Endothelial cell of umbilical vein (primary cell): ENCODE results near the gene MPC1L. TPM values are rescaled to one million over a fixed set of nuclear protein-coding genes. Genes with fewer than 3 reads are reported as not detected.

Experiments
- BruUV-seq: library from RNA; stranded (reverse); fragments of 400-500 nt; replicated peaks from 2 replicates; lab custom pipeline; 2021; lab: Mats Ljungman, UMichigan
- CTCF ChIA-PET: fragments of 300-600, 350-600 bp; sonication (Branson Sonifier 250); formaldehyde crosslinking; loops from one replicate; lab custom pipeline; 2021; ENCODE audit warnings: antibody characterized with exemption, inconsistent platforms; lab: Charles Lee
- POLR2A ChIA-PET: fragments of 300-600, 350-600 bp; sonication (Branson Sonifier 250); formaldehyde crosslinking; loops from one replicate; lab custom pipeline; 2021; ENCODE audit warnings: antibody characterized with exemption, inconsistent platforms; lab: Charles Lee
- DNase-seq: peaks from one replicate; pipeline ENCODE4 v3.0.0-alpha.2; 2011; ENCODE audit warnings: low read depth, low spot score
- FAIRE-seq: peaks from 2 replicates; lab custom pipeline; 2011; peaks lifted over from hg19 to GRCh38; lab: Jason Lieb, UNC
- H2AFZ ChIP-seq: 2 replicates; pipeline ENCODE4 v1.6.0; 2012; ENCODE audit warnings: low read depth, low read length, control low read depth, inconsistent platforms
- H3K27ac ChIP-seq: 2 replicates; pipeline ENCODE4 v1.5.1; 2011; ENCODE audit warnings: low read depth, mild to moderate bottlenecking, control low read depth, low read length, moderate library complexity; ENCODE audit not compliant: insufficient read depth
- H3K27me3 ChIP-seq, 2 experiments: 2 replicates each; pipeline versions ENCODE4 v1.6.0 to v1.6.1; 2011; ENCODE audit warnings: low read length in 2 of 2, mixed read lengths in 1 of 2; ENCODE audit not compliant: control insufficient read depth in 2 of 2, insufficient read depth in 2 of 2
- H3K36me3 ChIP-seq, 2 experiments: 2 replicates in 1 of 2; 3 replicates in 1 of 2; pipeline ENCODE4 v1.5.1; 2011; ENCODE audit warnings: low read length in 2 of 2, mild to moderate bottlenecking in 1 of 2, moderate library complexity in 1 of 2; ENCODE audit not compliant: control insufficient read depth in 2 of 2, insufficient read depth in 2 of 2; ENCODE audit errors: extremely low read depth in 1 of 2
- H3K4me1 ChIP-seq: 3 replicates; pipeline ENCODE4 v1.5.1; 2011; ENCODE audit warnings: mild to moderate bottlenecking, low read length; ENCODE audit not compliant: control insufficient read depth, insufficient read depth; ENCODE audit errors: extremely low read depth
- H3K4me2 ChIP-seq: 2 replicates; pipeline ENCODE4 v1.6.1; 2011; ENCODE audit warnings: low read length, control low read depth, mixed read lengths; ENCODE audit not compliant: insufficient read depth
- H3K4me3 ChIP-seq, 3 experiments: fragments of 200-600 bp in 1 of 3; sonication (generic), shearing (Covaris generic) in 1 of 3; replicated peaks in 1 of 3; 2 replicates each; pipeline ENCODE4 v1.5.1; 2011 to 2016; ENCODE audit warnings: control low read depth in 3 of 3, low read length in 3 of 3, mild to moderate bottlenecking in 2 of 3, inconsistent platforms in 1 of 3, low read depth in 1 of 3, moderate library complexity in 1 of 3; ENCODE audit not compliant: insufficient read depth in 1 of 3
- H3K79me2 ChIP-seq: 2 replicates; pipeline ENCODE4 v1.6.0; 2012; ENCODE audit warnings: low read length, inconsistent platforms; ENCODE audit not compliant: control insufficient read depth, insufficient read depth
- H3K9ac ChIP-seq: replicated peaks from 2 replicates; pipeline ENCODE3; 2011; ENCODE audit warnings: low read length, control low read depth; ENCODE audit not compliant: insufficient read depth; ENCODE audit errors: extremely low read depth
- H3K9me1 ChIP-seq: replicated peaks from 3 replicates; pipeline ENCODE4 v1.6.0; 2011; ENCODE audit warnings: mild to moderate bottlenecking, low read length; ENCODE audit not compliant: control insufficient read depth, insufficient read depth; ENCODE audit errors: extremely low read depth
- H3K9me3 ChIP-seq: replicated peaks from 2 replicates; pipeline ENCODE4 v1.5.1; 2012; ENCODE audit warnings: low read length, inconsistent platforms; ENCODE audit not compliant: control insufficient read depth, insufficient read depth
- H4K20me1 ChIP-seq: replicated peaks from 2 replicates; pipeline ENCODE3; 2011; ENCODE audit warnings: mild to moderate bottlenecking, low read length; ENCODE audit not compliant: control insufficient read depth, insufficient read depth; ENCODE audit errors: extremely low read depth
- EZH2 ChIP-seq: IDR thresholded peaks from 2 replicates; pipeline ENCODE4 v1.6.1; 2012; ENCODE audit warnings: borderline replicate concordance, low read depth, mild to moderate bottlenecking, moderate library complexity, low read length, inconsistent platforms; ENCODE audit not compliant: severe bottlenecking
- FOS ChIP-seq: IDR thresholded peaks from 2 replicates; pipeline ENCODE4 v1.6.1; 2011; ENCODE audit warnings: mild to moderate bottlenecking, low read length, moderate library complexity, borderline replicate concordance; ENCODE audit not compliant: insufficient read depth
- GATA2 ChIP-seq: IDR thresholded peaks from 2 replicates; pipeline ENCODE4 v1.7.0; 2011; ENCODE audit warnings: low read depth, mild to moderate bottlenecking, moderate library complexity, mixed read lengths, low read length; ENCODE audit not compliant: insufficient read length, insufficient read depth
- JUN ChIP-seq: IDR thresholded peaks from 2 replicates; pipeline ENCODE4 v1.6.1; 2011; ENCODE audit warnings: borderline replicate concordance, low read depth; ENCODE audit not compliant: insufficient read length, insufficient read depth
- MYC ChIP-seq: IDR thresholded peaks from one replicate; pipeline ENCODE4 v1.6.1; 2011; ENCODE audit warnings: mild to moderate bottlenecking, low read depth, low read length
- POLR2A ChIP-seq: IDR thresholded peaks from 2 replicates; pipeline ENCODE4 v1.6.1; 2012; ENCODE audit warnings: low read depth, mild to moderate bottlenecking, control low read depth, low read length
- POLR2AphosphoS5 ChIP-seq: IDR thresholded peaks from 2 replicates; pipeline ENCODE4 v1.6.1; 2012; ENCODE audit warnings: low read depth, mild to moderate bottlenecking, control low read depth, low read length, moderate library complexity; ENCODE audit not compliant: insufficient read depth
- dilution Hi-C: fragments of 300-500 bp; cut with MboI; formaldehyde crosslinking; loops from one replicate; pipeline ENCODE4 v1.15.0; 2019; ENCODE audit warnings: low sequenced_read_pairs; ENCODE audit not compliant: extremely low pct_ligation_motif_present
- intact Hi-C: fragments of 100-400 bp; cut with micrococcal nuclease; formaldehyde crosslinking; loops from one replicate; pipeline ENCODE4 v1.10.0; 2022
- polyA plus RNA-seq, 4 experiments: library from polyadenylated mRNA; depleted of rRNA in 3 of 4; stranded (reverse) in 3 of 4; unstranded in 1 of 4; fragments of >200 nt; gene quantifications; 2 replicates each; pipeline versions ENCODE4 v1.2.1 to v1.2.3, GENCODE V29; 2011 to 2012; ENCODE audit warnings: missing spikeins in 1 of 4
- total RNA-seq: library from RNA; stranded (reverse); gene quantifications from 2 replicates; pipeline ENCODE4 v1.2.3, GENCODE V29; 2021
- TF ChIP-seq, protein P1 (sequence below): IDR thresholded peaks from 2 replicates; pipeline ENCODE4 v1.6.1; 2011; ENCODE audit not compliant: insufficient read depth, insufficient read length
- TF ChIP-seq, protein P2 (sequence below), 2 donors: IDR thresholded peaks; 1 replicate in 1 of 2; 2 replicates in 1 of 2; pipeline ENCODE4 v1.5.1; 2011; ENCODE audit warnings: low read length in 2 of 2, mild to moderate bottlenecking in 2 of 2, moderate library complexity in 2 of 2, control low read depth in 1 of 2, inconsistent platforms in 1 of 2, low read depth in 1 of 2; ENCODE audit not compliant: insufficient read depth in 1 of 2; ENCODE audit errors: extremely low read depth in 1 of 2

The MPC1L gene
- total and polyA plus RNA-seq, 2 donors (not counting 3 experiments of a cell fraction or from before 2014, with no cell fraction given) = 0.19 TPM; not detected in 1

DNA sequence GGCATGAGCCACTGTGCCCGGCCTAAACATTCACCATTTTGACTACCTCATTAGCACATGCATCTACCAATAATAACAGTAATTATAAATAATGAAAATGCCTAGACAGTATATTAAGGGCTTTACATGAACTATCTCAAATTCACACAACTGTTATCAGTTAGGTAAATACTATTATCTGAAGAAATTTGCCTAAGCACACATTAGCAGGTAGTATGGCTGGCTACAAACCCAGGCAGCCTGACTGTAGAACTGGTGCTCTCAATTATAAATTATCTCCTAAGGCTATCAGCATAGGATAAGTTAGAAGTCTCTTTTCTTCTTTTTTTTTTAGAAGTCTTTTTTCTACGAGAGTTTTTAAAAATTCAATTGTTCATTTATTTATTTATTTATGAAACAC lies 38.3 kb downstream of the MPC1L start:
- no peaks in the 10 kb centered on the region for H3K27me3 ChIP-seq
- H2AFZ ChIP-seq = no peak overlapping the region
- no peak overlapping the region for H3K4me2 ChIP-seq
- FAIRE-seq = no peak
- intact Hi-C loops = no loop called here
- BruUV-seq = no TSS peak
- ChIA-PET POLR2A (no interaction called here), CTCF (no interaction called here)
- peaks cover 3 to 10% of the 10 kb centered on the region in 2 experiments for H3K36me3 ChIP-seq
- H4K20me1 ChIP-seq = no peaks in the 10 kb centered on the region
- no peaks in the 10 kb centered on the region for H3K79me2 ChIP-seq
- H3K4me3 ChIP-seq = no peak overlapping the region
- dilution Hi-C loops = no loop called here
- H3K9me3 ChIP-seq = no peaks in the 10 kb centered on the region
- H3K27ac ChIP-seq = no peak overlapping the region
- H3K4me1 ChIP-seq = no peaks in the 10 kb centered on the region
- no peaks in the 10 kb centered on the region for H3K9me1 ChIP-seq
- TF ChIP-seq POLR2AphosphoS5 (no peak), GATA2 (no peak), EZH2 (no peak), POLR2A (no peak), MYC (no peak), FOS (no peak), JUN (no peak)
- TF ChIP-seq, protein P1, sequence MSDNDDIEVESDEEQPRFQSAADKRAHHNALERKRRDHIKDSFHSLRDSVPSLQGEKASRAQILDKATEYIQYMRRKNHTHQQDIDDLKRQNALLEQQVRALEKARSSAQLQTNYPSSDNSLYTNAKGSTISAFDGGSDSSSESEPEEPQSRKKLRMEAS = no peak
- TF ChIP-seq, protein P2, sequence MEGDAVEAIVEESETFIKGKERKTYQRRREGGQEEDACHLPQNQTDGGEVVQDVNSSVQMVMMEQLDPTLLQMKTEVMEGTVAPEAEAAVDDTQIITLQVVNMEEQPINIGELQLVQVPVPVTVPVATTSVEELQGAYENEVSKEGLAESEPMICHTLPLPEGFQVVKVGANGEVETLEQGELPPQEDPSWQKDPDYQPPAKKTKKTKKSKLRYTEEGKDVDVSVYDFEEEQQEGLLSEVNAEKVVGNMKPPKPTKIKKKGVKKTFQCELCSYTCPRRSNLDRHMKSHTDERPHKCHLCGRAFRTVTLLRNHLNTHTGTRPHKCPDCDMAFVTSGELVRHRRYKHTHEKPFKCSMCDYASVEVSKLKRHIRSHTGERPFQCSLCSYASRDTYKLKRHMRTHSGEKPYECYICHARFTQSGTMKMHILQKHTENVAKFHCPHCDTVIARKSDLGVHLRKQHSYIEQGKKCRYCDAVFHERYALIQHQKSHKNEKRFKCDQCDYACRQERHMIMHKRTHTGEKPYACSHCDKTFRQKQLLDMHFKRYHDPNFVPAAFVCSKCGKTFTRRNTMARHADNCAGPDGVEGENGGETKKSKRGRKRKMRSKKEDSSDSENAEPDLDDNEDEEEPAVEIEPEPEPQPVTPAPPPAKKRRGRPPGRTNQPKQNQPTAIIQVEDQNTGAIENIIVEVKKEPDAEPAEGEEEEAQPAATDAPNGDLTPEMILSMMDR (IDR thresholded peaks at IDR 0.05; ENCODE audit: extremely low read depth in 1 of 2, insufficient read depth in 1 of 2, low read depth in 1 of 2, low read length in 2 of 2) = no peak
- no peak overlapping the region for H3K9ac ChIP-seq
- DNase-seq = no peak
